Gastroesophageal sphincter (tissue), 4 donors: Measurements from ENCODE around the gene TMEM134. TPM values are rescaled to one million over a fixed set of nuclear protein-coding genes. Genes with fewer than 3 reads are reported as not detected.

Experiments
- ATAC-seq: fragments of 150-250 bp; one replicate; pipeline ENCODE4 v1.9.1; 2016; ENCODE audit warnings: mild to moderate bottlenecking, moderate library complexity
- H3K27ac ChIP-seq, 4 donors: fragments of 200-600 bp; sonication (generic) in 3 of 4; 1 replicate in 3 of 4; 2 replicates in 1 of 4; pipeline ENCODE4 v1.5.1; 2016 to 2019
- H3K27me3 ChIP-seq: fragments of 200-600 bp; sonication (generic); one replicate; pipeline ENCODE4 v1.5.1; 2019
- H3K36me3 ChIP-seq, 2 donors: fragments of 200-600 bp; sonication (generic); one replicate each; pipeline ENCODE4 v1.5.1; 2019; ENCODE audit warnings: control low read depth in 1 of 2
- H3K4me1 ChIP-seq, 3 donors: fragments of 200-600 bp; sonication (generic); 1 replicate in 2 of 3; 2 replicates in 1 of 3; pipeline ENCODE4 v1.5.1; 2016 to 2019; ENCODE audit warnings: control low read depth in 2 of 3
- H3K4me3 ChIP-seq, 2 donors: fragments of 200-600 bp; sonication (generic); one replicate each; pipeline ENCODE4 v1.5.1; 2019; ENCODE audit warnings: mild to moderate bottlenecking in 1 of 2, moderate library complexity in 1 of 2
- H3K9me3 ChIP-seq, 3 donors: fragments of 200-600 bp; sonication (generic); one replicate each; pipeline ENCODE4 v1.5.1; 2017 to 2019; ENCODE audit warnings: control low read depth in 2 of 3
- CTCF ChIP-seq, 4 experiments: fragments of 200-600 bp in 2 of 4; fragments of 450-650 bp in 2 of 4; sonication (generic) in 1 of 4; IDR thresholded peaks; one replicate each; pipeline ENCODE4 v1.5.1; 2017 to 2019; ENCODE audit warnings: antibody characterized with exemption in 4 of 4, mild to moderate bottlenecking in 2 of 4, moderate library complexity in 2 of 4
- EP300 ChIP-seq: sonication (generic); formaldehyde crosslinking; IDR thresholded peaks from one replicate; pipeline ENCODE4 v1.6.1; 2017; ENCODE audit warnings: antibody characterized with exemption, mild to moderate bottlenecking
- POLR2A ChIP-seq, 2 donors: fragments of 450-650 bp; IDR thresholded peaks; one replicate each; pipeline ENCODE4 v1.6.1; 2017; ENCODE audit warnings: antibody characterized with exemption in 2 of 2, mild to moderate bottlenecking in 2 of 2, moderate library complexity in 1 of 2
- POLR2AphosphoS5 ChIP-seq: sonication (generic); formaldehyde crosslinking; IDR thresholded peaks from one replicate; pipeline ENCODE4 v1.6.1; 2017; ENCODE audit warnings: antibody characterized with exemption
- whole genome bisulfite sequencing, 2 donors: methylation state at CpG; one replicate each; pipeline ENCODE4 v1.1.5; 2018; ENCODE audit warnings: low coverage in 1 of 2; 5-methylcytosine and 5-hydroxymethylcytosine counted together
- total RNA-seq, 4 donors: library from RNA; depleted of rRNA; stranded (reverse); fragments of >200 nt; gene quantifications; one replicate each; pipeline ENCODE4 v1.1.0, GENCODE V29; 2016

The TMEM134 gene
- total RNA-seq, 4 donors from 2014 or later: 22.2 to 35.2 (median 32.5) TPM

- WGBS, 2 donors: 10% methylated on average over 2 of the region's 45 CpGs; no CpG with 5 or more reads in 1 of the 2 donors
- Histone ChIP-seq H3K4me1 (peaks cover 0 to 55% (median 15%) of the 10 kb centered on the region in 3 donors), H3K27ac (peak overlapping the region; percentile 82 to 99 (median 96)), H3K9me3 (no peaks in the 10 kb centered on the region), H3K27me3 (no peaks in the 10 kb centered on the region), H3K4me3 (peak overlapping the region; percentile 75 to 92), H3K36me3 (peaks cover 0 to 46% of the 10 kb centered on the region in 2 donors)
- TF ChIP-seq POLR2A (IDR thresholded peaks at IDR 0.05): no peak
- TF ChIP-seq EP300: no peak
- no peak for TF ChIP-seq CTCF (IDR thresholded peaks at IDR 0.05)
- TF ChIP-seq POLR2AphosphoS5: no peak
- peak; percentile 16 for ATAC-seq
Observed at GRCh38 chr11:67442504-67443404, 26.3 kb downstream of the TMEM134 start.

- Histone ChIP-seq H3K9me3 (no peaks in the 10 kb centered on the region), H3K36me3 (peaks cover 0 to 54% of the 10 kb centered on the region in 2 donors), H3K4me3 (no peak overlapping the region), H3K27me3 (no peaks in the 10 kb centered on the region), H3K4me1 (peaks cover 0 to 62% (median 15%) of the 10 kb centered on the region in 3 donors), H3K27ac (peak overlapping the region in 3 of 4 donors; percentile 96 to 99 (median 96))
- no CpG with 5 or more reads among the region's 28 CpGs for WGBS, 2 donors
- ATAC-seq: no peak
- TF ChIP-seq EP300: no peak
- no peak for TF ChIP-seq CTCF (IDR thresholded peaks at IDR 0.05)
Observed at GRCh38 chr11:67441731-67442351, 27.2 kb downstream of the TMEM134 start.

- WGBS, 2 donors: 77% methylated on average over 3 of the region's 21 CpGs; no CpG with 5 or more reads in 1 of the 2 donors
- H3K4me3 ChIP-seq: no peak overlapping the region
- H3K27ac ChIP-seq: peak overlapping the region in 3 of 4 donors; percentile 50 to 66 (median 60)
- peaks cover 0 to 57% of the 10 kb centered on the region in 2 donors for H3K36me3 ChIP-seq
- no peak for ATAC-seq
- no peaks in the 10 kb centered on the region for H3K27me3 ChIP-seq
- TF ChIP-seq CTCF (IDR thresholded peaks at IDR 0.05) (no peak), EP300 (no peak), POLR2A (IDR thresholded peaks at IDR 0.05) (no peak), POLR2AphosphoS5 (no peak)
- peaks cover 0 to 68% (median 15%) of the 10 kb centered on the region in 3 donors for H3K4me1 ChIP-seq
- H3K9me3 ChIP-seq: no peaks in the 10 kb centered on the region
Observed at GRCh38 chr11:67441098-67441563, 27.9 kb downstream of the TMEM134 start.

GRCh38 chr11:67440229-67441097 is 28.6 kb downstream of the TMEM134 start:
- H3K27ac ChIP-seq: peak overlapping the region in 3 of 4 donors; percentile 50 to 66 (median 60)

More at GRCh38 chr11:67440229-67441097, 28.6 kb downstream of the TMEM134 start:
- Histone ChIP-seq H3K4me3 (no peak overlapping the region), H3K36me3 (peaks cover 0 to 63% of the 10 kb centered on the region in 2 donors), H3K4me1 (peaks cover 0 to 75% (median 15%) of the 10 kb centered on the region in 3 donors), H3K9me3 (no peaks in the 10 kb centered on the region), H3K27me3 (no peaks in the 10 kb centered on the region)
- 70 to 72% methylated on average over 2 to 4 of the region's 17 CpGs for WGBS, 2 donors
- no peak for ATAC-seq
- TF ChIP-seq POLR2AphosphoS5 (no peak), EP300 (no peak), CTCF (IDR thresholded peaks at IDR 0.05) (no peak), POLR2A (IDR thresholded peaks at IDR 0.05) (no peak)
